Measurements from ENCODE around the gene PPP1R8.
"Not testable (repeated sequence)": the region's sequence is repeated elsewhere in the genome, so short reads cannot be mapped to it uniquely, and the experiment has no call there.

PPP1R8 gene

GRCh38 chr1:27856561-27857343, 26.2 kb downstream of the PPP1R8 start:
- Histone ChIP-seq H3K4me1 (ENCODE audit: insufficient read depth, low read length) (0 out of 2 replicates have a peak, but pooled peaks cover 3% of the 10 kb centered on the region), H3K79me2 (ENCODE audit: insufficient read depth, low read length) (no peaks in the 10 kb centered on the region), H3K27ac (ENCODE audit: low read length) (no peak overlapping the region), H4K20me1 (ENCODE audit: insufficient read depth, low read length) (no peaks in the 10 kb centered on the region), H3K36me3 (ENCODE audit: insufficient read depth, low read length) (peaks cover 2% of the 10 kb centered on the region), H3K27me3 (ENCODE audit: insufficient read depth, low read length, poor library complexity) (no peaks in the 10 kb centered on the region), H3K4me2 (ENCODE audit: insufficient read depth, low read length) (no peak overlapping the region), H3K4me3 (ENCODE audit: low read depth in 1 of 2, low read length in 2 of 2) (no peak overlapping the region), H3K9ac (ENCODE audit: low read depth, low read length) (no peak overlapping the region), H2AFZ (ENCODE audit: low read depth, low read length) (no peak overlapping the region), H3K9me3 (ENCODE audit: insufficient read depth, low read length, severe bottlenecking) (peaks cover 1% of the 10 kb centered on the region)
- DNase-seq (no peak), ATAC-seq (ENCODE audit: insufficient read depth, low read depth) (no peak)
- TF ChIP-seq EZH2 (IDR thresholded peaks at IDR 0.05; ENCODE audit: borderline replicate concordance, low read depth, low read length, severe bottlenecking) (no peak), CTCF (IDR thresholded peaks at IDR 0.05; ENCODE audit: borderline replicate concordance, extremely low read depth, low read length, poor library complexity, severe bottlenecking) (no peak)

GRCh38 chr1:27857552-27857951, 27.0 kb downstream of the PPP1R8 start:
- H3K4me1 ChIP-seq (ENCODE audit: insufficient read depth, low read length); H2AFZ ChIP-seq (ENCODE audit: low read depth, low read length); ATAC-seq (ENCODE audit: insufficient read depth, low read depth); H3K4me2 ChIP-seq (ENCODE audit: insufficient read depth, low read length); H3K27ac ChIP-seq (ENCODE audit: low read length); H3K9me3 ChIP-seq (ENCODE audit: insufficient read depth, low read length, severe bottlenecking); H3K27me3 ChIP-seq (ENCODE audit: insufficient read depth, low read length, poor library complexity); H4K20me1 ChIP-seq (ENCODE audit: insufficient read depth, low read length); H3K9ac ChIP-seq (ENCODE audit: low read depth, low read length); DNase-seq; H3K36me3 ChIP-seq (ENCODE audit: insufficient read depth, low read length); H3K4me3 ChIP-seq (ENCODE audit: low read depth in 1 of 2, low read length in 2 of 2); H3K79me2 ChIP-seq (ENCODE audit: insufficient read depth, low read length): not testable (repeated sequence)

- DNase-seq (peak; percentile 83), ATAC-seq (ENCODE audit: insufficient read depth, low read depth) (peak; percentile 97)
- Histone ChIP-seq H4K20me1 (ENCODE audit: insufficient read depth, low read length) (no peaks in the 10 kb centered on the region), H2AFZ (ENCODE audit: low read depth, low read length) (peak overlapping the region; percentile 28; the same call in 1 of the 2 replicates), H3K36me3 (ENCODE audit: insufficient read depth, low read length) (no peaks in the 10 kb centered on the region), H3K4me1 (ENCODE audit: insufficient read depth, low read length) (0 out of 2 replicates have a peak, but pooled peaks cover 3% of the 10 kb centered on the region), H3K4me2 (ENCODE audit: insufficient read depth, low read length) (no peak overlapping the region), H3K27me3 (ENCODE audit: insufficient read depth, low read length, poor library complexity) (no peaks in the 10 kb centered on the region), H3K4me3 (ENCODE audit: low read depth in 1 of 2, low read length in 2 of 2) (no peak overlapping the region), H3K9ac (ENCODE audit: low read depth, low read length) (no peak overlapping the region), H3K27ac (ENCODE audit: low read length) (no peak overlapping the region), H3K9me3 (ENCODE audit: insufficient read depth, low read length, severe bottlenecking) (no peaks in the 10 kb centered on the region), H3K79me2 (ENCODE audit: insufficient read depth, low read length) (no peaks in the 10 kb centered on the region)
- TF ChIP-seq EZH2 (IDR thresholded peaks at IDR 0.05; ENCODE audit: borderline replicate concordance, low read depth, low read length, severe bottlenecking) (no peak), CTCF (IDR thresholded peaks at IDR 0.05; ENCODE audit: borderline replicate concordance, extremely low read depth, low read length, poor library complexity, severe bottlenecking) (peak; percentile 99)
Measured at GRCh38 chr1:27858072-27858948, 27.7 kb downstream of the PPP1R8 start.
